Measurements from ENCODE around the gene EPHA3. TPM values are rescaled to one million over a fixed set of nuclear protein-coding genes. Genes with fewer than 3 reads are reported as not detected.

EPHA3 gene
- total RNA-seq, 1 experiment from 2014 or later = 0.74 TPM

DNA sequence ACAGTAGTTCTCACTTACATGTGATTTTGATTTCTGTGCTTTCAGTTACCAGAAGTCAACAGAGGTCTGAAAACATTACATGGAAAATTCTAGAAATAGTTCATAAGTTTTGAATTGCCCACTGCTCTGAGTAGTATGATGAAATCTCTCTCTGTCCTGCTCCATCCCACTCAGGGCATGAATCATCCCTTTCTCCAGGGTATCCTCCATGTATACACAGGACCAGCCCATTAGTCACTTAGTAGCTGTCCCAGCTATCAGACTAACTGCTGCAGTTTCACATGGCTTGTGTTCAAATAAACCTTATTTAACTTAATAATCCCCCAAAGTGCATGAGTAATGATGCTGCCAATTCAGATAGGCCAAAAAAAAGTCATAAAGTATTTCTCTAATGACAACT is 38.6 kb downstream of the EPHA3 start (continued):
- TF ChIP-seq, protein P1, sequence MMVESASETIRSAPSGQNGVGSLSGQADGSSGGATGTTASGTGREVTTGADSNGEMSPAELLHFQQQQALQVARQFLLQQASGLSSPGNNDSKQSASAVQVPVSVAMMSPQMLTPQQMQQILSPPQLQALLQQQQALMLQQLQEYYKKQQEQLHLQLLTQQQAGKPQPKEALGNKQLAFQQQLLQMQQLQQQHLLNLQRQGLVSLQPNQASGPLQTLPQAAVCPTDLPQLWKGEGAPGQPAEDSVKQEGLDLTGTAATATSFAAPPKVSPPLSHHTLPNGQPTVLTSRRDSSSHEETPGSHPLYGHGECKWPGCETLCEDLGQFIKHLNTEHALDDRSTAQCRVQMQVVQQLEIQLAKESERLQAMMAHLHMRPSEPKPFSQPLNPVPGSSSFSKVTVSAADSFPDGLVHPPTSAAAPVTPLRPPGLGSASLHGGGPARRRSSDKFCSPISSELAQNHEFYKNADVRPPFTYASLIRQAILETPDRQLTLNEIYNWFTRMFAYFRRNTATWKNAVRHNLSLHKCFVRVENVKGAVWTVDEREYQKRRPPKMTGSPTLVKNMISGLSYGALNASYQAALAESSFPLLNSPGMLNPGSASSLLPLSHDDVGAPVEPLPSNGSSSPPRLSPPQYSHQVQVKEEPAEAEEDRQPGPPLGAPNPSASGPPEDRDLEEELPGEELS (CRISPR knock-in tag; IDR thresholded peaks at IDR 0.05) = no peak
- TF ChIP-seq, protein P2, sequence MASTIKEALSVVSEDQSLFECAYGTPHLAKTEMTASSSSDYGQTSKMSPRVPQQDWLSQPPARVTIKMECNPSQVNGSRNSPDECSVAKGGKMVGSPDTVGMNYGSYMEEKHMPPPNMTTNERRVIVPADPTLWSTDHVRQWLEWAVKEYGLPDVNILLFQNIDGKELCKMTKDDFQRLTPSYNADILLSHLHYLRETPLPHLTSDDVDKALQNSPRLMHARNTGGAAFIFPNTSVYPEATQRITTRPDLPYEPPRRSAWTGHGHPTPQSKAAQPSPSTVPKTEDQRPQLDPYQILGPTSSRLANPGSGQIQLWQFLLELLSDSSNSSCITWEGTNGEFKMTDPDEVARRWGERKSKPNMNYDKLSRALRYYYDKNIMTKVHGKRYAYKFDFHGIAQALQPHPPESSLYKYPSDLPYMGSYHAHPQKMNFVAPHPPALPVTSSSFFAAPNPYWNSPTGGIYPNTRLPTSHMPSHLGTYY (CRISPR knock-in tag; IDR thresholded peaks at IDR 0.05) = no peak
- no peak for TF ChIP-seq EMX1 (CRISPR knock-in tag; IDR thresholded peaks at IDR 0.05)
- TF ChIP-seq SP1 (CRISPR knock-in tag; conservative IDR thresholded peaks at IDR 0.05) = no peak
- TF ChIP-seq, protein P3, sequence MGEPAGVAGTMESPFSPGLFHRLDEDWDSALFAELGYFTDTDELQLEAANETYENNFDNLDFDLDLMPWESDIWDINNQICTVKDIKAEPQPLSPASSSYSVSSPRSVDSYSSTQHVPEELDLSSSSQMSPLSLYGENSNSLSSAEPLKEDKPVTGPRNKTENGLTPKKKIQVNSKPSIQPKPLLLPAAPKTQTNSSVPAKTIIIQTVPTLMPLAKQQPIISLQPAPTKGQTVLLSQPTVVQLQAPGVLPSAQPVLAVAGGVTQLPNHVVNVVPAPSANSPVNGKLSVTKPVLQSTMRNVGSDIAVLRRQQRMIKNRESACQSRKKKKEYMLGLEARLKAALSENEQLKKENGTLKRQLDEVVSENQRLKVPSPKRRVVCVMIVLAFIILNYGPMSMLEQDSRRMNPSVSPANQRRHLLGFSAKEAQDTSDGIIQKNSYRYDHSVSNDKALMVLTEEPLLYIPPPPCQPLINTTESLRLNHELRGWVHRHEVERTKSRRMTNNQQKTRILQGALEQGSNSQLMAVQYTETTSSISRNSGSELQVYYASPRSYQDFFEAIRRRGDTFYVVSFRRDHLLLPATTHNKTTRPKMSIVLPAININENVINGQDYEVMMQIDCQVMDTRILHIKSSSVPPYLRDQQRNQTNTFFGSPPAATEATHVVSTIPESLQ (CRISPR knock-in tag; IDR thresholded peaks at IDR 0.05) = no peak
- TF ChIP-seq, protein P4, sequence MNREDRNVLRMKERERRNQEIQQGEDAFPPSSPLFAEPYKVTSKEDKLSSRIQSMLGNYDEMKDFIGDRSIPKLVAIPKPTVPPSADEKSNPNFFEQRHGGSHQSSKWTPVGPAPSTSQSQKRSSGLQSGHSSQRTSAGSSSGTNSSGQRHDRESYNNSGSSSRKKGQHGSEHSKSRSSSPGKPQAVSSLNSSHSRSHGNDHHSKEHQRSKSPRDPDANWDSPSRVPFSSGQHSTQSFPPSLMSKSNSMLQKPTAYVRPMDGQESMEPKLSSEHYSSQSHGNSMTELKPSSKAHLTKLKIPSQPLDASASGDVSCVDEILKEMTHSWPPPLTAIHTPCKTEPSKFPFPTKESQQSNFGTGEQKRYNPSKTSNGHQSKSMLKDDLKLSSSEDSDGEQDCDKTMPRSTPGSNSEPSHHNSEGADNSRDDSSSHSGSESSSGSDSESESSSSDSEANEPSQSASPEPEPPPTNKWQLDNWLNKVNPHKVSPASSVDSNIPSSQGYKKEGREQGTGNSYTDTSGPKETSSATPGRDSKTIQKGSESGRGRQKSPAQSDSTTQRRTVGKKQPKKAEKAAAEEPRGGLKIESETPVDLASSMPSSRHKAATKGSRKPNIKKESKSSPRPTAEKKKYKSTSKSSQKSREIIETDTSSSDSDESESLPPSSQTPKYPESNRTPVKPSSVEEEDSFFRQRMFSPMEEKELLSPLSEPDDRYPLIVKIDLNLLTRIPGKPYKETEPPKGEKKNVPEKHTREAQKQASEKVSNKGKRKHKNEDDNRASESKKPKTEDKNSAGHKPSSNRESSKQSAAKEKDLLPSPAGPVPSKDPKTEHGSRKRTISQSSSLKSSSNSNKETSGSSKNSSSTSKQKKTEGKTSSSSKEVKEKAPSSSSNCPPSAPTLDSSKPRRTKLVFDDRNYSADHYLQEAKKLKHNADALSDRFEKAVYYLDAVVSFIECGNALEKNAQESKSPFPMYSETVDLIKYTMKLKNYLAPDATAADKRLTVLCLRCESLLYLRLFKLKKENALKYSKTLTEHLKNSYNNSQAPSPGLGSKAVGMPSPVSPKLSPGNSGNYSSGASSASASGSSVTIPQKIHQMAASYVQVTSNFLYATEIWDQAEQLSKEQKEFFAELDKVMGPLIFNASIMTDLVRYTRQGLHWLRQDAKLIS (CRISPR knock-in tag; IDR thresholded peaks at IDR 0.05; ENCODE audit: borderline replicate concordance) = no peak
- TF ChIP-seq, protein P5, sequence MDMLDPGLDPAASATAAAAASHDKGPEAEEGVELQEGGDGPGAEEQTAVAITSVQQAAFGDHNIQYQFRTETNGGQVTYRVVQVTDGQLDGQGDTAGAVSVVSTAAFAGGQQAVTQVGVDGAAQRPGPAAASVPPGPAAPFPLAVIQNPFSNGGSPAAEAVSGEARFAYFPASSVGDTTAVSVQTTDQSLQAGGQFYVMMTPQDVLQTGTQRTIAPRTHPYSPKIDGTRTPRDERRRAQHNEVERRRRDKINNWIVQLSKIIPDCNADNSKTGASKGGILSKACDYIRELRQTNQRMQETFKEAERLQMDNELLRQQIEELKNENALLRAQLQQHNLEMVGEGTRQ (CRISPR knock-in tag; IDR thresholded peaks at IDR 0.05) = no peak
- no peak for TF ChIP-seq NFYB (CRISPR knock-in tag; conservative IDR thresholded peaks at IDR 0.05; ENCODE audit: low read depth)
- TF ChIP-seq, protein P6, sequence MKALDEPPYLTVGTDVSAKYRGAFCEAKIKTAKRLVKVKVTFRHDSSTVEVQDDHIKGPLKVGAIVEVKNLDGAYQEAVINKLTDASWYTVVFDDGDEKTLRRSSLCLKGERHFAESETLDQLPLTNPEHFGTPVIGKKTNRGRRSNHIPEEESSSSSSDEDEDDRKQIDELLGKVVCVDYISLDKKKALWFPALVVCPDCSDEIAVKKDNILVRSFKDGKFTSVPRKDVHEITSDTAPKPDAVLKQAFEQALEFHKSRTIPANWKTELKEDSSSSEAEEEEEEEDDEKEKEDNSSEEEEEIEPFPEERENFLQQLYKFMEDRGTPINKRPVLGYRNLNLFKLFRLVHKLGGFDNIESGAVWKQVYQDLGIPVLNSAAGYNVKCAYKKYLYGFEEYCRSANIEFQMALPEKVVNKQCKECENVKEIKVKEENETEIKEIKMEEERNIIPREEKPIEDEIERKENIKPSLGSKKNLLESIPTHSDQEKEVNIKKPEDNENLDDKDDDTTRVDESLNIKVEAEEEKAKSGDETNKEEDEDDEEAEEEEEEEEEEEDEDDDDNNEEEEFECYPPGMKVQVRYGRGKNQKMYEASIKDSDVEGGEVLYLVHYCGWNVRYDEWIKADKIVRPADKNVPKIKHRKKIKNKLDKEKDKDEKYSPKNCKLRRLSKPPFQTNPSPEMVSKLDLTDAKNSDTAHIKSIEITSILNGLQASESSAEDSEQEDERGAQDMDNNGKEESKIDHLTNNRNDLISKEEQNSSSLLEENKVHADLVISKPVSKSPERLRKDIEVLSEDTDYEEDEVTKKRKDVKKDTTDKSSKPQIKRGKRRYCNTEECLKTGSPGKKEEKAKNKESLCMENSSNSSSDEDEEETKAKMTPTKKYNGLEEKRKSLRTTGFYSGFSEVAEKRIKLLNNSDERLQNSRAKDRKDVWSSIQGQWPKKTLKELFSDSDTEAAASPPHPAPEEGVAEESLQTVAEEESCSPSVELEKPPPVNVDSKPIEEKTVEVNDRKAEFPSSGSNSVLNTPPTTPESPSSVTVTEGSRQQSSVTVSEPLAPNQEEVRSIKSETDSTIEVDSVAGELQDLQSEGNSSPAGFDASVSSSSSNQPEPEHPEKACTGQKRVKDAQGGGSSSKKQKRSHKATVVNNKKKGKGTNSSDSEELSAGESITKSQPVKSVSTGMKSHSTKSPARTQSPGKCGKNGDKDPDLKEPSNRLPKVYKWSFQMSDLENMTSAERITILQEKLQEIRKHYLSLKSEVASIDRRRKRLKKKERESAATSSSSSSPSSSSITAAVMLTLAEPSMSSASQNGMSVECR (CRISPR knock-in tag; IDR thresholded peaks at IDR 0.05; ENCODE audit: borderline replicate concordance) = no peak
- no peak for TF ChIP-seq SMAD4 (CRISPR knock-in tag; IDR thresholded peaks at IDR 0.05)
- no peak for TF ChIP-seq ZNF263 (CRISPR knock-in tag; IDR thresholded peaks at IDR 0.05; ENCODE audit: low read depth)

DNA sequence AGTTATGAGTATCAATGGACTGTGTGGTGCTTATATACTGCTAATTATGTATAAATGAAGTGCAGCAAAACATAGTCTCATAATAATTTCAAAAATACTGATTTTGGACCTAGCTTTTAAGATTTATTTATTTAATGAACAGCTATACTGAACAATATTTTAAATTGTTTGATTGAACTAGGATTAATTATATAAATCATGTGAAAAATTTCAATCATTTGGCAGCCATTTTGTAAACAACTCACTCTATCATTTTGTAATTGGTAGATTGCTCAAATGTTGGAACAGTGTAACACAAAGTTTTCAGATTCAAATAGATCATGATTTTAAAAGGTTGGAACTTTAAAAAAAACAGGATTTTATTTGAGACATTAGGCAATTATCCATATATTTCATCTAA is 47.0 kb downstream of the EPHA3 start:
- TF ChIP-seq RORB (CRISPR knock-in tag; IDR thresholded peaks at IDR 0.05) = no peak
- TF ChIP-seq RELA (CRISPR knock-in tag; IDR thresholded peaks at IDR 0.05; ENCODE audit: borderline replicate concordance) = no peak
- TF ChIP-seq, protein P7, sequence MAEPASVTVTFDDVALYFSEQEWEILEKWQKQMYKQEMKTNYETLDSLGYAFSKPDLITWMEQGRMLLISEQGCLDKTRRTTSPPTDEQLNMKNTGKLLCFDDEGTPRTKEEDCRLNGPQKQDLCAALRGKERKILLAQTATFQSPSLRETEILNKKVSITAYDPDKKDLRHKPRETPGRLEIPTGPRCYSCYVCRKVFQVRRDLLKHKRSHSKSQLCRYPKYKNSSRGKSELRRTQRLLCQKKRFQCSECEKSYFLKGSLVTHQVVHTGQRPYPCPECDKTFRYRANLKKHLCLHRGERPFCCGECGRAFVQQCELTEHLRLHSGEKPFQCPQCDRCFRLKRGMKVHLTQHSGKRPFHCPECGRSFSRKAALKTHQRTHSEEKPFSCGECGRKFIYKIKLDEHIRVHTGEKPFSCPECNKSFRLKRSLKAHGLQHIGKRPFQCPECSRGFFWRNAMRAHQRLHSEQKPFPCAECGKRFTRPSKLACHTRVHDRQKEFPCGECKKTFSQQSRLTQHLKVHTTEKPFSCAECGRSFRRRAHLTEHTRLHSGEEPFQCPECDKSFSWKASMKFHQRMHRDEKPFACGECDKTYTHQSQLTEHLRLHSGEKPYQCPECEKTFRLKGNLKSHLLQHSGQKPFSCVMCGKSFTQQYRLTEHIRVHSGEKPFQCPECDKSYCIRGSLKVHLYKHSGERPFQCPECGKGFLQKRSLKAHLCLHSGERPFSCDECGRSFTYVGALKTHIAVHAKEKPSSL (CRISPR knock-in tag; conservative IDR thresholded peaks at IDR 0.05) = no peak
- Mint-ChIP-seq H3K4me3 (no peak overlapping the region), H3K27ac (no peak overlapping the region), H3K36me3 (no peaks in the 10 kb centered on the region), H3K4me1 (no peaks in the 10 kb centered on the region), H3K27me3 (ENCODE audit: low read depth) (no peaks in the 10 kb centered on the region), H3K9me3 (no peaks in the 10 kb centered on the region)
- ATAC-seq (no peak), DNase-seq (ENCODE audit: low spot score) (no peak)
- POLR2A ChIA-PET = no interaction called here
- CTCF ChIA-PET = no interaction called here

Data from WTC11 (cell line).